ENCODE data around the gene EIF1AD.

DNA sequence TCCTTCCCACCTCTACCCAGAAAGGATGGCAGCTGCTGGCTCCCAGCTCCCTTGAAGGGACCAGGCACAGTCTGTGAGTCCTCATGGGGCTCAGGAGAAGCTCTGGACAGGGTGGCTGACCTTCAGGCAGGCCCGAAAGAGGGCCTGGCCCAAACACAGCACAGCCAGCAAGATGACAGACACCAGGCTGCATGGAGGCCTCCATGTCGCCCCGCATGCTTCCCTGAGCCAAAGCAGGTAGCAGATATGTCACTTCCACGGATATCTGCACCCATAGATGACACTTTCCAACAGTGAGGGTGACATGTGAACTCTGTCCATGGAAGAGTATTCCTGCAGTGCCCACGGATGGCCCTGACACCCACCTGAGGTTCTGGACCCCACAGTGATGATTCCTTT lies 18.4 kb downstream of the EIF1AD start:
- TF ChIP-seq, protein P1, sequence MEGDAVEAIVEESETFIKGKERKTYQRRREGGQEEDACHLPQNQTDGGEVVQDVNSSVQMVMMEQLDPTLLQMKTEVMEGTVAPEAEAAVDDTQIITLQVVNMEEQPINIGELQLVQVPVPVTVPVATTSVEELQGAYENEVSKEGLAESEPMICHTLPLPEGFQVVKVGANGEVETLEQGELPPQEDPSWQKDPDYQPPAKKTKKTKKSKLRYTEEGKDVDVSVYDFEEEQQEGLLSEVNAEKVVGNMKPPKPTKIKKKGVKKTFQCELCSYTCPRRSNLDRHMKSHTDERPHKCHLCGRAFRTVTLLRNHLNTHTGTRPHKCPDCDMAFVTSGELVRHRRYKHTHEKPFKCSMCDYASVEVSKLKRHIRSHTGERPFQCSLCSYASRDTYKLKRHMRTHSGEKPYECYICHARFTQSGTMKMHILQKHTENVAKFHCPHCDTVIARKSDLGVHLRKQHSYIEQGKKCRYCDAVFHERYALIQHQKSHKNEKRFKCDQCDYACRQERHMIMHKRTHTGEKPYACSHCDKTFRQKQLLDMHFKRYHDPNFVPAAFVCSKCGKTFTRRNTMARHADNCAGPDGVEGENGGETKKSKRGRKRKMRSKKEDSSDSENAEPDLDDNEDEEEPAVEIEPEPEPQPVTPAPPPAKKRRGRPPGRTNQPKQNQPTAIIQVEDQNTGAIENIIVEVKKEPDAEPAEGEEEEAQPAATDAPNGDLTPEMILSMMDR (conservative IDR thresholded peaks at IDR 0.05; ENCODE audit: low read depth in 2 of 2), result no peak
- TF ChIP-seq EZH2 (IDR thresholded peaks at IDR 0.05; ENCODE audit: low read depth, unreplicated experiment) (no peak), POLR2AphosphoS5 (IDR thresholded peaks at IDR 0.05; ENCODE audit: low read depth) (no peak), STAT1 (IDR thresholded peaks at IDR 0.05; ENCODE audit: unreplicated experiment) (no peak), EZH2phosphoT487 (IDR thresholded peaks at IDR 0.05; ENCODE audit: unreplicated experiment) (no peak), CREB1 (CRISPR knock-in tag; IDR thresholded peaks at IDR 0.05; ENCODE audit: low read depth) (no peak), JUNB (IDR thresholded peaks at IDR 0.05; ENCODE audit: unreplicated experiment) (no peak), NANOG (IDR thresholded peaks at IDR 0.05; ENCODE audit: borderline replicate concordance) (no peak), ZNF331 (CRISPR knock-in tag; IDR thresholded peaks at IDR 0.05; ENCODE audit: low read depth) (no peak)
- TF ChIP-seq, protein P2, sequence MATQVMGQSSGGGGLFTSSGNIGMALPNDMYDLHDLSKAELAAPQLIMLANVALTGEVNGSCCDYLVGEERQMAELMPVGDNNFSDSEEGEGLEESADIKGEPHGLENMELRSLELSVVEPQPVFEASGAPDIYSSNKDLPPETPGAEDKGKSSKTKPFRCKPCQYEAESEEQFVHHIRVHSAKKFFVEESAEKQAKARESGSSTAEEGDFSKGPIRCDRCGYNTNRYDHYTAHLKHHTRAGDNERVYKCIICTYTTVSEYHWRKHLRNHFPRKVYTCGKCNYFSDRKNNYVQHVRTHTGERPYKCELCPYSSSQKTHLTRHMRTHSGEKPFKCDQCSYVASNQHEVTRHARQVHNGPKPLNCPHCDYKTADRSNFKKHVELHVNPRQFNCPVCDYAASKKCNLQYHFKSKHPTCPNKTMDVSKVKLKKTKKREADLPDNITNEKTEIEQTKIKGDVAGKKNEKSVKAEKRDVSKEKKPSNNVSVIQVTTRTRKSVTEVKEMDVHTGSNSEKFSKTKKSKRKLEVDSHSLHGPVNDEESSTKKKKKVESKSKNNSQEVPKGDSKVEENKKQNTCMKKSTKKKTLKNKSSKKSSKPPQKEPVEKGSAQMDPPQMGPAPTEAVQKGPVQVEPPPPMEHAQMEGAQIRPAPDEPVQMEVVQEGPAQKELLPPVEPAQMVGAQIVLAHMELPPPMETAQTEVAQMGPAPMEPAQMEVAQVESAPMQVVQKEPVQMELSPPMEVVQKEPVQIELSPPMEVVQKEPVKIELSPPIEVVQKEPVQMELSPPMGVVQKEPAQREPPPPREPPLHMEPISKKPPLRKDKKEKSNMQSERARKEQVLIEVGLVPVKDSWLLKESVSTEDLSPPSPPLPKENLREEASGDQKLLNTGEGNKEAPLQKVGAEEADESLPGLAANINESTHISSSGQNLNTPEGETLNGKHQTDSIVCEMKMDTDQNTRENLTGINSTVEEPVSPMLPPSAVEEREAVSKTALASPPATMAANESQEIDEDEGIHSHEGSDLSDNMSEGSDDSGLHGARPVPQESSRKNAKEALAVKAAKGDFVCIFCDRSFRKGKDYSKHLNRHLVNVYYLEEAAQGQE (IDR thresholded peaks at IDR 0.05; ENCODE audit: unreplicated experiment), result no peak
